ENCODE measurements around the gene HMGCR.

The HMGCR gene

DNA sequence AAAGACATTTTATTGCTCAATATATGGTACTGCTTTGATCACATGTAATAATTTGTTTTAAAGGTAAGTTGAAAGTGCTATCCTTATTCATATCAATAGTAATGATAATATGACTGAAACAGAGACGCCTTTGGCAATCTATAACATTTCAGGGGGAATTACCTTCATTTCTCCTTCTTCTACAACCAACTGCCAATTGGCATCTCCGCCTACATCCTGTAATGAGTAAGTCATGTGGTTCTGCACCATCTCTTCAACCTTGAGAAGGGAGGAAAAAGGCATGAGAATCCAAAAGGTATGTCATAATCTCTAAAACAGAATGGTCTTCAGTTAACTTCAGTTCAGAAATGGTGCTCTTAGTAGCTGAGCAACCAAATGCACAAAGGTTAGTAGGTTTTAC is 52.4 kb downstream of the HMGCR start:
- DNase-seq: no peak

- no peak for DNase-seq
Measured at GRCh38 chr5:75395277-75395676, 58.3 kb downstream of the HMGCR start.

DNA sequence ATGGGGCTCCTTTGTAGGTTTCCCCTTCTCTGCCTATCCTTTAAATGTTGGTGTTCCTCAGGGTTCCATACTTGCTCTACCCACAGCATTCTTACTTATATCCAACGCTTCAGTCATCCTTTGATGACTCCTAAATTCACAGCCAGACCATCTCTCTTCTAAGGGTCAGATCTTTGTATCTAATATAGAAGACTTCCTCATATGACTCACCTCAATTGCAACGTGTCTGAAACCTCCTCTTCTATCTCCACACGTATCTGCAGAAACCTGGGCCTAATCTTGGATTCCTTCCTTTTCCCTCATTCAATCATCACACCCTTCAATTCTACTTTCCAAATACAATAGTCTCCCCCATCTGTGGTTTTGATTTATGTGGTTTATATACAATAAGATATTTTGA is 68.3 kb downstream of the HMGCR start:
- no peak for DNase-seq

Data from NK-92 treated with Interleukin-12 subunit alpha and Interleukin-12 subunit beta, amount 100 ng/mL, for 24 hours (cell line).